Measurements from ENCODE around the gene ADAMTSL5. TPM values are rescaled to one million over a fixed set of nuclear protein-coding genes. Genes with fewer than 3 reads are reported as not detected.

Gene ADAMTSL5
- total and polyA plus RNA-seq, 9 of the 15 experiments (the other 6 are each of a cell fraction or from before 2014, with no cell fraction given): 1.0 to 11.6 (median 4.1) TPM

DNA sequence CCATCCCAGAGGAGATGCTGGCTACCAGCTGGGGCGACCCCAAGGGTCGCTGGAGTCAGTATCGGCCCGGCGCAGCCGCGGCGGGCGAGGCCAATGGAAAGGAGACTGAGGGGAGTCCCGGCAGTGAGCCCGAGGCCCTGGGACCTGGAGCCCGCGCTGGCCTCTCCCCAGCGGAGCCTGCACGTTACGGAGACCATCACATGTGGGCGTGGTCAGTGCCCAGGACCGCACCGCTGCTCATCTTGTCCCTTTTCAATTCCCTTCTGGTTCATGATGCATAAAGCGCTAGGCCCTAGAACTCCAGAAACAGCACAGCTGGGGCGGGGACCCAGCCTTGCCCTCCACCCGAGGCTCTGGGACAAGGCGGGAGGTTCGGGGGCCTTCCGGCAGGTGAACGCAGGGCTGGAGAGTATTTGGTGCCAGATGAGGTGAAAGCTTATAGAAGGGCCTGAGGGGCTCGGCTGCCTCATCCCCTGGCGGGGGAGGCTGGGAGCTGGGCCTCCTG lies 41.8 kb downstream of the ADAMTSL5 start (continued):
- TF ChIP-seq CUX1 (CRISPR knock-in tag; IDR thresholded peaks at IDR 0.05): no peak
- TF ChIP-seq TFAM (CRISPR knock-in tag; conservative IDR thresholded peaks at IDR 0.05): no peak
- peak; percentile 5; the same call in 1 of the 2 replicates for TF ChIP-seq POLR2G (IDR thresholded peaks at IDR 0.05; ENCODE audit: low read depth, low read length)
- no peak for TF ChIP-seq KHSRP (IDR thresholded peaks at IDR 0.05)
- TF ChIP-seq ZNF76 (CRISPR knock-in tag; IDR thresholded peaks at IDR 0.05; ENCODE audit: borderline replicate concordance): no peak
- TF ChIP-seq, protein P1, sequence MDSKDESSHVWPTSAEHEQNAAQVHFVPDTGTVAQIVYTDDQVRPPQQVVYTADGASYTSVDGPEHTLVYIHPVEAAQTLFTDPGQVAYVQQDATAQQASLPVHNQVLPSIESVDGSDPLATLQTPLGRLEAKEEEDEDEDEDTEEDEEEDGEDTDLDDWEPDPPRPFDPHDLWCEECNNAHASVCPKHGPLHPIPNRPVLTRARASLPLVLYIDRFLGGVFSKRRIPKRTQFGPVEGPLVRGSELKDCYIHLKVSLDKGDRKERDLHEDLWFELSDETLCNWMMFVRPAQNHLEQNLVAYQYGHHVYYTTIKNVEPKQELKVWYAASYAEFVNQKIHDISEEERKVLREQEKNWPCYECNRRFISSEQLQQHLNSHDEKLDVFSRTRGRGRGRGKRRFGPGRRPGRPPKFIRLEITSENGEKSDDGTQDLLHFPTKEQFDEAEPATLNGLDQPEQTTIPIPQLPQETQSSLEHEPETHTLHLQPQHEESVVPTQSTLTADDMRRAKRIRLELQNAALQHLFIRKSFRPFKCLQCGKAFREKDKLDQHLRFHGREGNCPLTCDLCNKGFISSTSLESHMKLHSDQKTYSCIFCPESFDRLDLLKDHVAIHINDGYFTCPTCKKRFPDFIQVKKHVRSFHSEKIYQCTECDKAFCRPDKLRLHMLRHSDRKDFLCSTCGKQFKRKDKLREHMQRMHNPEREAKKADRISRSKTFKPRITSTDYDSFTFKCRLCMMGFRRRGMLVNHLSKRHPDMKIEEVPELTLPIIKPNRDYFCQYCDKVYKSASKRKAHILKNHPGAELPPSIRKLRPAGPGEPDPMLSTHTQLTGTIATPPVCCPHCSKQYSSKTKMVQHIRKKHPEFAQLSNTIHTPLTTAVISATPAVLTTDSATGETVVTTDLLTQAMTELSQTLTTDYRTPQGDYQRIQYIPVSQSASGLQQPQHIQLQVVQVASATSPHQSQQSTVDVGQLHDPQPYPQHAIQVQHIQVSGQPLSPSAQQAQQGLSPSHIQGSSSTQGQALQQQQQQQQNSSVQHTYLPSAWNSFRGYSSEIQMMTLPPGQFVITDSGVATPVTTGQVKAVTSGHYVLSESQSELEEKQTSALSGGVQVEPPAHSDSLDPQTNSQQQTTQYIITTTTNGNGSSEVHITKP (IDR thresholded peaks at IDR 0.05; ENCODE audit: partially characterized antibody): peak; percentile 85
- TF ChIP-seq ZNF12 (CRISPR knock-in tag; IDR thresholded peaks at IDR 0.05): peak; percentile 50; the same call in 1 of the 2 replicates
